ENCODE data around the gene LALBA.
"Not testable (repeated sequence)": the region's sequence is repeated elsewhere in the genome, so short reads cannot be mapped to it uniquely, and the experiment has no call there.

Gene LALBA

GRCh38 chr12:48525332-48525731 lies 44.5 kb downstream of the LALBA start, which contains the start of gene OR8S1:
OR8S1 (plus strand) TSS chr12:48525632; CDS start chr12:48525632, 0 bp downstream.
- Histone ChIP-seq H3K4me3 (IDR thresholded peaks at IDR 0.05; ENCODE audit: insufficient read depth, low read depth, low read length) (no peak within 1 kb of the TSS), H4K20me1 (ENCODE audit: insufficient read depth) (no peaks in the 10 kb centered on the region), H3K36me3 (ENCODE audit: insufficient read depth) (no peaks in the 10 kb centered on the region), H3K9ac (no peak within 1 kb of the TSS), H2AFZ (ENCODE audit: low read depth) (no peak within 1 kb of the TSS), H3K79me2 (ENCODE audit: insufficient read depth, low read depth) (no peaks in the 10 kb centered on the region), H3K27me3 (ENCODE audit: insufficient read depth, low read depth) (no peaks in the 10 kb centered on the region), H3K4me2 (no peak within 1 kb of the TSS), H3K4me1 (ENCODE audit: low read depth, poor library complexity, severe bottlenecking) (no peaks in the 10 kb centered on the region), H3K27ac (no peak within 1 kb of the TSS)
- no peak for TF ChIP-seq CTCF (conservative IDR thresholded peaks at IDR 0.05; ENCODE audit: low read depth, low read length)

GRCh38 chr12:48520381-48520780 lies 49.5 kb downstream of the LALBA start:
- not testable (repeated sequence) for H3K9ac ChIP-seq; H3K27me3 ChIP-seq (ENCODE audit: insufficient read depth, low read depth); H3K4me2 ChIP-seq

More at GRCh38 chr12:48520381-48520780, 49.5 kb downstream of the LALBA start:
- not testable (repeated sequence) for H3K4me1 ChIP-seq (ENCODE audit: low read depth, poor library complexity, severe bottlenecking); H2AFZ ChIP-seq (ENCODE audit: low read depth); H4K20me1 ChIP-seq (ENCODE audit: insufficient read depth); H3K36me3 ChIP-seq (ENCODE audit: insufficient read depth); H3K4me3 ChIP-seq (IDR thresholded peaks at IDR 0.05; ENCODE audit: insufficient read depth, low read depth, low read length); H3K79me2 ChIP-seq (ENCODE audit: insufficient read depth, low read depth); H3K27ac ChIP-seq

All from KMS-11 (cell line).